Motor neuron (in vitro differentiated cells): ENCODE data around the gene FBXW7. TPM values are rescaled to one million over a fixed set of nuclear protein-coding genes. Genes with fewer than 3 reads are reported as not detected.

Experiments
- ATAC-seq, 8 experiments: fragments of 200-7000 bp; cut with Tn5 transposase; replicated peaks in 6 of 8; 2 replicates each; pipeline ENCODE4 v1.8.0; 2021; ENCODE audit warnings: mild to moderate bottlenecking in 8 of 8, moderate library complexity in 8 of 8
- H3K27ac ChIP-seq, 2 donors: fragments of 250-450 bp; sonication (Bioruptor Pico); 2 replicates each; pipeline ENCODE4 v1.9.0; 2021; ENCODE audit warnings: antibody characterized with exemption in 2 of 2, mild to moderate bottlenecking in 2 of 2, moderate library complexity in 1 of 2
- H3K4me1 ChIP-seq, 2 donors: fragments of 250-450 bp; sonication (Bioruptor Pico); replicated peaks in 1 of 2; 2 replicates each; pipeline ENCODE4 v1.6.1; 2021; ENCODE audit warnings: antibody characterized with exemption in 2 of 2, mild to moderate bottlenecking in 2 of 2, moderate library complexity in 1 of 2
- H3K4me3 ChIP-seq, 5 donors: fragments of 250-450 bp; sonication (Bioruptor Pico); 2 replicates each; pipeline ENCODE4 v1.9.0; 2021; ENCODE audit warnings: antibody characterized with exemption in 5 of 5, mild to moderate bottlenecking in 5 of 5, moderate library complexity in 4 of 5
- whole genome bisulfite sequencing, 10 experiments: fragments of 450-650 bp; shearing (Covaris generic); methylation state at CpG; one replicate each; pipeline ENCODE4 v1.0.0; 2022; 5-methylcytosine and 5-hydroxymethylcytosine counted together
- in situ Hi-C, 9 experiments: fragments of 400-800 bp; cut with MboI; loops; one replicate each; pipeline ENCODE4 v1.15.0; 2021; ENCODE audit warnings: low sequenced_read_pairs in 9 of 9, low pct_unique_long_range_greater_than_20kb in 2 of 9; ENCODE audit not compliant: unreplicated experiment in 9 of 9
- total RNA-seq, 8 experiments: library from RNA; unstranded; fragments of 300-600 nt; gene quantifications; 2 replicates each; pipeline versions ENCODE4 v1.2.3 to v1.2.4, GENCODE V29; 2022

The FBXW7 gene
- total RNA-seq, 8 experiments from 2014 or later = 38.0 to 130 (median 68.5) TPM

- no peak overlapping the region for H3K27ac ChIP-seq
- in situ Hi-C loops = no loop called here
- no peak overlapping the region for H3K4me3 ChIP-seq
- ATAC-seq = no peak
- peaks cover 11 to 15% of the 10 kb centered on the region in 2 donors for H3K4me1 ChIP-seq
- 67 to 100% (median 87%) methylated on average over 1 to 2 of the region's 2 CpGs; no CpG with 5 or more reads in 2 of the 10 experiments for WGBS, 10 experiments
These were observed 189.4 kb downstream of the FBXW7 start for GRCh38 chr4:152346526-152346925.

DNA sequence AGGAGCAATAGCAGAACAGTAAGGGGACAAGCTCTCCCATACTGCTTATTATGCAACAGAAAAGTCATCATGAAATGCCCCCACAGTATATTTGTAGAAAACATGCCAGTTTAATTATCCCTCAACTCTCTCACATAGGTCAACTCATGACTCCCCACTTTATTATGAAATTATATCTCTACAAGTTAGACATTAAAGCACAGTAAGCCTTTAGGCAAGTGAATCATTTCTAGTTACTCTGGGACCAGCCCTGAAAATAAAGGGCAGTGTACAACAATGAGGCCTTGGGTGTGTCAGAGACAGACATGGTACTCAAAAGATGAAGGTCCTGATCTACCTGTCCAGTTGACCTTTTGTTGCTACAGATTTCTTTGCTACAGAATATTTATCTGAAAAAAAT is 191.9 kb downstream of the FBXW7 start:
- Histone ChIP-seq H3K4me3 (no peak overlapping the region), H3K27ac (no peak overlapping the region), H3K4me1 (peaks cover 8 to 11% of the 10 kb centered on the region in 2 donors)
- in situ Hi-C loops = no loop called here
- peak in 1 of 8 experiments; percentile 20 for ATAC-seq

DNA sequence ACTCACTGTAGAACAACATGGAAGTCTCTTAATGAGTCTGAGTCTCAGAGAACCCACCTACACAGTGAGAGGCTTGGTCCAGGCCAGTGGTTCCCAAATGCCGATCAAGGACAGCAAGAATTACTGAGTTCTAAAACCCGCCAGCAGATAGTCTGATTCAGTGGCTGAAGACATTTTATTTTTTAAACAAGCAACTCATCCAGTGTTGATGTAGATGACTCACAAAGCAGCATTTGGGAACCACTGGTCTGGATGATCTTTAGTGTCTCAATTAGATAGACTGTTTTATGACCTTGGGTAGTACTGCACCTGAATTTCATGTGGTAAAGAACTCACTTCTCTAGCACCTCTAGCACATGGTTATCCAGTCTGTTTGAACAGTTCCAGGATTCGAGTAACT is 193.6 kb downstream of the FBXW7 start:
- no peak for ATAC-seq
- in situ Hi-C loops = no loop called here
- 89 to 100% (median 100%) methylated on average over 1 to 3 of the region's 3 CpGs; no CpG with 5 or more reads in 1 of the 10 experiments for WGBS, 10 experiments

GRCh38 chr4:152340818-152341217 is 195.1 kb downstream of the FBXW7 start:
- 67 to 100% (median 100%) methylated on average over 1 to 3 of the region's 3 CpGs; no CpG with 5 or more reads in 2 of the 10 experiments for WGBS, 10 experiments
- peak in 1 of 8 experiments; percentile 33 for ATAC-seq
- in situ Hi-C loops = no loop called here
- H3K4me3 ChIP-seq = no peak overlapping the region
- H3K4me1 ChIP-seq = no peaks in the 10 kb centered on the region
- no peak overlapping the region for H3K27ac ChIP-seq

More for the DNA sequence above, 193.6 kb downstream of the FBXW7 start:
- Histone ChIP-seq H3K27ac (no peak overlapping the region), H3K4me3 (no peak overlapping the region), H3K4me1 (peaks cover 2 to 3% of the 10 kb centered on the region in 2 donors)

GRCh38 chr4:152339576-152339975 is 196.3 kb downstream of the FBXW7 start:
- Histone ChIP-seq H3K27ac (no peak overlapping the region), H3K4me3 (no peak overlapping the region), H3K4me1 (no peaks in the 10 kb centered on the region)
- WGBS, 10 experiments = 86 to 100% (median 96%) methylated on average over 1 to 4 of the region's 4 CpGs; no CpG with 5 or more reads in 2 of the 10 experiments
- in situ Hi-C loops = no loop called here
- ATAC-seq = no peak

GRCh38 chr4:152334931-152335330 is 201.0 kb downstream of the FBXW7 start:
- in situ Hi-C loops = no loop called here
- Histone ChIP-seq H3K4me3 (no peak overlapping the region), H3K27ac (no peak overlapping the region), H3K4me1 (no peaks in the 10 kb centered on the region)
- WGBS, 10 experiments = 0 to 67% (median 50%) methylated on average over 1 to 3 of the region's 3 CpGs
- ATAC-seq = no peak

DNA sequence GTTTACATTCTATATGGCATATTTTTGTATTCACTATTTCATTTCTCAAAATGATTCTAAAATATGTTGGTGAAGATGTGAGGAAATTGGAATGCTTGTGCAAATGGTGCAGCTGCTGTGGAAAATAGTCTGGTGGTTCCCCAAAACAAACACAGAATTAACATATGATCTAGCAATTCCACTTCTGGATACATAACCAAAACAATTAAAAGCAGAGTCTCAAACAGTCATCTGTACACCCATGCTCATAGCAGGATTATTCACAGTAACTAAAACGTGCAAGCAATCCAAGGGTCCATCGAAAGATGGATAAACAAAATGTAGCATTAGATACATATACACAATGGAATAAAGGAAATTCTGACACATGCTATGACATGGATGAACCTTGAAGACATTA is 204.8 kb downstream of the FBXW7 start:
- 19 to 100% (median 89%) methylated on average over 2 of the region's 2 CpGs; no CpG with 5 or more reads in 2 of the 10 experiments for WGBS, 10 experiments
- peak in 2 of 8 experiments; percentile 52 to 65 for ATAC-seq

GRCh38 chr4:152328582-152328981 is 207.3 kb downstream of the FBXW7 start:
- Histone ChIP-seq H3K4me1 (no peaks in the 10 kb centered on the region), H3K27ac (no peak overlapping the region), H3K4me3 (no peak overlapping the region)
- peak in 3 of 8 experiments; percentile 82 to 91 (median 82) for ATAC-seq
- in situ Hi-C loops = no loop called here
- WGBS, 10 experiments = 10 to 100% (median 50%) methylated on average over 1 of the region's 1 CpG; no CpG with 5 or more reads in 3 of the 10 experiments

More for the DNA sequence above, 204.8 kb downstream of the FBXW7 start:
- no peak overlapping the region for H3K27ac ChIP-seq
- H3K4me3 ChIP-seq = no peak overlapping the region
- in situ Hi-C loops = no loop called here
- H3K4me1 ChIP-seq = no peaks in the 10 kb centered on the region

DNA sequence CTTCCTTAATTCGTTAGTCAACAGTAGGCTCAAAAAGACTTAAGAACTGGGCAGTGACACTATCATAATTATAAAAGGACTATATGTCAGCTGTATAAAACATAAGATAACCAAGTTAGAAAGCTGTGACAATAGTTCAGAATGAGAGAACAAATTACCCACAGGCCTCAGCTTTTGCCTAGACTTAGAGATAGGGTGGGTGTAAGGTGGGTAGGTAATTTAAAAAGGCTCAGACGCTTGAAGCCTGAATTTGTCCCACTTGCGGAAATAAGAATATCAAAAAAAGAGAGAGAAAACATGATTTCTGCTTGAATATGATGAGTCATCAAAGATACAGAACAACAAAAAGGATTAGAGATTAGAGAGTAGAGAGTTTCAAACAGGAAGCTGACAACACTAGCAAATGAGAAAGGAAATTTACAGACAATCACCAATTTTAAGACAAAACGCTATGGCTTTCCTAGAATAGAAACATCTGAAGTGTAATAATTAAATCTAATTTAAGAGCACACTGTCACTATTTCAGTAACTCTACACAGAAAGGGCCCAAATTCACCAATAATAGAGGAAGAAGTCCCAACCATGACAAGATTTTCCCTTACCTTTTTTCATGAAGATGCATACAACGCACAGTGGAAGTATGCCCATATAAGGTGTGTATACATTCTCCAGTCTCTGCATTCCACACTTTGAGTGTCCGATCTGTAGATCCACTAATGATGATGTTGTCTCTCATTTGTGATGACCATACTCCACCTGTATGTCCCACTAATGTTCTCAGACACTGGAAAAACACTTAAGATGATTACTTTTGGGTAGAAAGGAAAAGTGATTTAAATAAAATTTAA is 208.1 kb downstream of the FBXW7 start:
- Histone ChIP-seq H3K27ac (no peak overlapping the region), H3K4me1 (no peaks in the 10 kb centered on the region), H3K4me3 (no peak overlapping the region)
- ATAC-seq = no peak
- 87 to 100% (median 94%) methylated on average over 4 to 6 of the region's 6 CpGs; no CpG with 5 or more reads in 1 of the 10 experiments for WGBS, 10 experiments
- in situ Hi-C loops = no loop called here

GRCh38 chr4:152325831-152326230 is 210.1 kb downstream of the FBXW7 start:
- WGBS, 10 experiments = 71 to 100% (median 97%) methylated on average over 1 to 5 of the region's 5 CpGs
- H3K4me1 ChIP-seq = no peaks in the 10 kb centered on the region
- in situ Hi-C loops = no loop called here
- H3K27ac ChIP-seq = no peak overlapping the region
- ATAC-seq = no peak
- no peak overlapping the region for H3K4me3 ChIP-seq

DNA sequence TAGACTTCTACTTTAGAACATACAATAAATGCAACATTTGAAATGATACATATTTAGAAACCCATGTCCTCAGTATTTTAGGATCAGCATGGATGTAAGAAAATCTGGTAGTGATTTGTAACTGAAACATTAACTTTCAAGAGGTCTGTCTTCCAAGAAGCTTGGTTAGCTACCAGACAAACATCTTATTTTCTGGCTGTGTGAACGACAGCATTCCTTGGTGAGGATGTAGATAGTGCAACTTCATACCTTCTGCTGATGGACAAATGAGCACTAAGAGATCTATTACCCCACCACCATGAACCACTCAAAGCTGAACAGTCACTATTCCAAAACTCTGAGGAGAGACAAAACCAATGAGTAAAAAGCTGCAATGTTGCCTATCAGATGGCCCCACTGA is 212.7 kb downstream of the FBXW7 start:
- WGBS, 10 experiments = 0 to 100% (median 54%) methylated on average over 1 of the region's 1 CpG; no CpG with 5 or more reads in 4 of the 10 experiments
- no peak for ATAC-seq
- in situ Hi-C loops = no loop called here
- Histone ChIP-seq H3K27ac (no peak overlapping the region), H3K4me3 (no peak overlapping the region), H3K4me1 (no peaks in the 10 kb centered on the region)

GRCh38 chr4:152322656-152323055 is 213.2 kb downstream of the FBXW7 start:
- no peak for ATAC-seq
- Histone ChIP-seq H3K4me3 (no peak overlapping the region), H3K4me1 (no peaks in the 10 kb centered on the region), H3K27ac (no peak overlapping the region)
- in situ Hi-C loops = no loop called here
- WGBS, 10 experiments = 68 to 100% (median 94%) methylated on average over 3 to 6 of the region's 6 CpGs; no CpG with 5 or more reads in 1 of the 10 experiments

- H3K27ac ChIP-seq = no peak overlapping the region
- no peaks in the 10 kb centered on the region for H3K4me1 ChIP-seq
- no peak overlapping the region for H3K4me3 ChIP-seq
- ATAC-seq = no peak
- in situ Hi-C loops = no loop called here
- 0 to 88% (median 55%) methylated on average over 1 of the region's 1 CpG; no CpG with 5 or more reads in 2 of the 10 experiments for WGBS, 10 experiments
These were observed 214.0 kb downstream of the FBXW7 start for GRCh38 chr4:152321923-152322322.
